Epithelial cell of esophagus (primary cell): ENCODE results near the gene AKR1D1.
A peak's percentile ranks its signal among the peaks of the same experiment; 100 is the strongest.
"Not testable (repeated sequence)": the region's sequence is repeated elsewhere in the genome, so short reads cannot be mapped to it uniquely, and the experiment has no call there.

ENCODE experiments used
- DNase-seq: peaks from one replicate; pipeline ENCODE4 v3.0.0; 2010; ENCODE audit warnings: low read depth
- H3K4me3 ChIP-seq: 2 replicates; pipeline ENCODE4 v1.5.1; 2011; ENCODE audit warnings: mild to moderate bottlenecking, low read length, control low read depth
- CTCF ChIP-seq: IDR thresholded peaks from 2 replicates; pipeline ENCODE4 v1.5.1; 2011; ENCODE audit warnings: low read depth, mild to moderate bottlenecking, low read length, control low read depth, inconsistent platforms; ENCODE audit not compliant: insufficient read depth; ENCODE audit errors: missing control alignments

AKR1D1 gene

GRCh38 chr7:138129551-138130165, 53.4 kb downstream of the AKR1D1 start:
- TF ChIP-seq CTCF: no peak
- DNase-seq: no peak
- H3K4me3 ChIP-seq: no peak overlapping the region

- peak; percentile 22 for DNase-seq
- no peak overlapping the region for H3K4me3 ChIP-seq
- no peak for TF ChIP-seq CTCF
These were observed 61.3 kb downstream of the AKR1D1 start for GRCh38 chr7:138137423-138138171.

GRCh38 chr7:138138244-138138643, 62.0 kb downstream of the AKR1D1 start:
- DNase-seq: no peak
- no peak overlapping the region for H3K4me3 ChIP-seq
- no peak for TF ChIP-seq CTCF

GRCh38 chr7:138142583-138143201, 66.4 kb downstream of the AKR1D1 start:
- no peak for TF ChIP-seq CTCF
- no peak overlapping the region for H3K4me3 ChIP-seq
- DNase-seq: no peak

GRCh38 chr7:138144958-138145357, 68.7 kb downstream of the AKR1D1 start:
- no peak for DNase-seq
- TF ChIP-seq CTCF: no peak

GRCh38 chr7:138146221-138146620, 70.0 kb downstream of the AKR1D1 start:
- not testable (repeated sequence) for H3K4me3 ChIP-seq, DNase-seq

More at GRCh38 chr7:138144958-138145357, 68.7 kb downstream of the AKR1D1 start:
- no peak overlapping the region for H3K4me3 ChIP-seq

- not testable (repeated sequence) for DNase-seq, H3K4me3 ChIP-seq
These were observed 70.8 kb downstream of the AKR1D1 start for GRCh38 chr7:138146757-138147734.
